ENCODE results near the gene CNKSR1.

The CNKSR1 gene

GRCh38 chr1:26233903-26234643, 56.8 kb downstream of the CNKSR1 start, which contains the start of gene CEP85:
TSS of gene CEP85 (plus strand) at chr1:26234200. CDS start at chr1:26239784, 5,584 bp downstream.
- DNase-seq: peak; percentile 97 to 99 (median 97)

- peak in 2 of 5 donors; percentile 11 to 21 for DNase-seq
Measured at GRCh38 chr1:26234644-26235370, 57.5 kb downstream of the CNKSR1 start.

- DNase-seq: peak in 1 of 5 donors; percentile 33
Measured at GRCh38 chr1:26237230-26237966, 60.1 kb downstream of the CNKSR1 start.

All from T-helper 1 cell (primary cell).